ENCODE results near the gene SMARCD3.

Gene SMARCD3

DNA sequence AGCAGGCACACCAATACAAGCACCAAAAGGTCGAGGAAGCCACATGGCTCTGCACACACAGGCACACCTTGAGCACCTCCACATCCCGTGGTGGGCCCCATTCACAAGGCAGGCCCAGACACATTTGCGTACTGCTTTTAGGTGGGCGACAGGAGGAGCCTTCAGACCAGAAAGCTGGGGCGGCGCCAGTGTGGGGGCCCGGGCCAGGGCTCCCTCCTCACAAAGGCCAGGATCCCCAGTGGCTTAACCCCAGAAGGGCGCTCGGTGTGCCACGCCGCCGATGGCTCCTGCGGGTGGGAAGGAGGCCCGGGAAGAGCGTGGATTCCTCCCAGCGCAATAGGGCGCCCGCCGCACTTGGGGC is 2.8 kb upstream of the SMARCD3 start:
- peak overlapping the region; percentile 95 to 98 for H3K27ac ChIP-seq
- peak overlapping the region; percentile 71 to 73 for H3K4me3 ChIP-seq
- DNase-seq = peak in 1 of 2 donors; percentile 76
- no peaks in the 10 kb centered on the region for H3K27me3 ChIP-seq
- H3K4me1 ChIP-seq = peaks cover 6 to 62% (median 51%) of the 10 kb centered on the region in 4 donors
- intact Hi-C loops (cut with DNase I; ENCODE audit: low total_unique reads) = no loop called here
- TF ChIP-seq, protein P1, sequence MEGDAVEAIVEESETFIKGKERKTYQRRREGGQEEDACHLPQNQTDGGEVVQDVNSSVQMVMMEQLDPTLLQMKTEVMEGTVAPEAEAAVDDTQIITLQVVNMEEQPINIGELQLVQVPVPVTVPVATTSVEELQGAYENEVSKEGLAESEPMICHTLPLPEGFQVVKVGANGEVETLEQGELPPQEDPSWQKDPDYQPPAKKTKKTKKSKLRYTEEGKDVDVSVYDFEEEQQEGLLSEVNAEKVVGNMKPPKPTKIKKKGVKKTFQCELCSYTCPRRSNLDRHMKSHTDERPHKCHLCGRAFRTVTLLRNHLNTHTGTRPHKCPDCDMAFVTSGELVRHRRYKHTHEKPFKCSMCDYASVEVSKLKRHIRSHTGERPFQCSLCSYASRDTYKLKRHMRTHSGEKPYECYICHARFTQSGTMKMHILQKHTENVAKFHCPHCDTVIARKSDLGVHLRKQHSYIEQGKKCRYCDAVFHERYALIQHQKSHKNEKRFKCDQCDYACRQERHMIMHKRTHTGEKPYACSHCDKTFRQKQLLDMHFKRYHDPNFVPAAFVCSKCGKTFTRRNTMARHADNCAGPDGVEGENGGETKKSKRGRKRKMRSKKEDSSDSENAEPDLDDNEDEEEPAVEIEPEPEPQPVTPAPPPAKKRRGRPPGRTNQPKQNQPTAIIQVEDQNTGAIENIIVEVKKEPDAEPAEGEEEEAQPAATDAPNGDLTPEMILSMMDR (IDR thresholded peaks at IDR 0.05) = no peak
- H3K36me3 ChIP-seq = no peaks in the 10 kb centered on the region
- no peaks in the 10 kb centered on the region for H3K9me3 ChIP-seq

- TF ChIP-seq, protein P1 (IDR thresholded peaks at IDR 0.05) = no peak
- Histone ChIP-seq H3K36me3 (no peaks in the 10 kb centered on the region), H3K27ac (peak overlapping the region; percentile 95 to 98), H3K4me3 (peak overlapping the region; percentile 71 to 73), H3K9me3 (no peaks in the 10 kb centered on the region), H3K4me1 (peaks cover 6 to 70% (median 59%) of the 10 kb centered on the region in 4 donors), H3K27me3 (no peaks in the 10 kb centered on the region)
- DNase-seq = peak in 1 of 2 donors; percentile 69
- intact Hi-C loops (cut with DNase I; ENCODE audit: low total_unique reads) = no loop called here
Measured at GRCh38 chr7:151250181-151251132, 2.0 kb upstream of the SMARCD3 start.

GRCh38 chr7:151249732-151250072 is 1.2 kb upstream of the SMARCD3 start:
- intact Hi-C loops (cut with DNase I; ENCODE audit: low total_unique reads) = loop anchor here (5.0 kb wide), 2 partner anchors 53 to 93 kb away; partner anchors contain the start of gene NUB1
- Histone ChIP-seq H3K27me3 (no peaks in the 10 kb centered on the region), H3K9me3 (no peaks in the 10 kb centered on the region), H3K36me3 (no peaks in the 10 kb centered on the region), H3K4me3 (peak overlapping the region; percentile 71 to 73), H3K27ac (peak overlapping the region; percentile 95 to 98), H3K4me1 (peaks cover 6 to 77% (median 67%) of the 10 kb centered on the region in 4 donors)
- TF ChIP-seq, protein P1 (IDR thresholded peaks at IDR 0.05) = no peak
- peak; percentile 62 to 92 for DNase-seq

DNA sequence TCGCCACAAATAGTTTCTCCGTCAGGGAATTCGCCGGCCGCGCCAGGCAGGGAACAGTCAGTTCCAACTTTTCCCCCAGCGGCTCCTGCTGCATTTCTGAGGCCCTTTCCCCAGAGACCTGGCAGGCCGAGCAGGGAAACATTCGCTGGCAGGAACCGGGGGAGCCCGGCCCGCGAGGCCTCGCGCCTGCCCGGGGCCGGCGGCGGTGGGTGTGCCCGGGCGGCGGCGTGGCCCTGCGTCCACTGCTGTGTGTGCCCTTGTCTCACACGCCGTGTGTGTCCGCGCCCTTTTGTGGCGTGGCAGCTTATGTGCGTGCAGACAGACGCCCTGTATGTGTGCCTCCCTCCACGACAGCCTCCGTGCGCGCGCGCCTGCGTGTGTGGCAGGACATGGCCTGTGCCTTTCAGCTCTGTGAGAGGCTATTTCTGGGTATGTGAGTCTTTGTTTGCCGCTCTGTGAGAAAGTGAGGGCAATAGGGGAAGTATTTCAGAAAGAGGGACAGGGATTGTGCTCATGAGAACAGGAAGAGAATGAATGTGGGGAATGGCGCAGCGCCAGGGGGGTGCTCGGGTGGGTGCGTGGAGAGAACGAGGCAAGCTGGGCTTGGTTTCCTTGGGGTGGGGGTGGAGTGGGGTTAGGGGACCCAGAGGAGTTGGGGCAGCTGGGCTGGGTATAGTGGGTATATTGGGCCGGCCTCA is 689 bp upstream of the SMARCD3 start:
- intact Hi-C loops (cut with DNase I; ENCODE audit: low total_unique reads) = loop anchor here (5.0 kb wide), 2 partner anchors 53 to 93 kb away; partner anchors contain the start of gene NUB1
- H3K36me3 ChIP-seq = no peaks in the 10 kb centered on the region
- no peaks in the 10 kb centered on the region for H3K9me3 ChIP-seq
- H3K4me1 ChIP-seq = peaks cover 6 to 78% (median 72%) of the 10 kb centered on the region in 4 donors
- TF ChIP-seq, protein P1 (IDR thresholded peaks at IDR 0.05) = no peak
- H3K4me3 ChIP-seq = peak overlapping the region; percentile 71 to 73
- H3K27ac ChIP-seq = peak overlapping the region; percentile 95 to 98
- no peaks in the 10 kb centered on the region for H3K27me3 ChIP-seq
- peak; percentile 72 to 92 for DNase-seq

- intact Hi-C loops (cut with DNase I; ENCODE audit: low total_unique reads) = loop anchor here (5.0 kb wide), 2 partner anchors 55 to 95 kb away; partner anchors contain the start of gene NUB1
- Histone ChIP-seq H3K27me3 (no peaks in the 10 kb centered on the region), H3K9me3 (no peaks in the 10 kb centered on the region), H3K4me3 (peak overlapping the region; percentile 71 to 73), H3K36me3 (peaks cover 0 to 3% (median 0%) of the 10 kb centered on the region in 3 donors), H3K27ac (peak overlapping the region; percentile 95 to 98), H3K4me1 (peaks cover 6 to 82% (median 71%) of the 10 kb centered on the region in 4 donors)
- TF ChIP-seq, protein P1 (IDR thresholded peaks at IDR 0.05) = no peak
- peak in 1 of 2 donors; percentile 83 for DNase-seq
Measured at GRCh38 chr7:151247611-151248345, 716 bp downstream of the SMARCD3 start.
